Stimulated activated CD4-positive, alpha-beta T cell treated with anti-CD3 and anti-CD28 coated beads, Interleukin-15, amount 100 ng/mL, for 24 hours (primary cell): ENCODE measurements around the gene MTX3.

ENCODE experiments used
- DNase-seq: peaks from one replicate; pipeline ENCODE4 v3.0.0-alpha.2; 2020

MTX3 gene

GRCh38 chr5:79990598-79991507 lies at the start of gene MTX3:
MTX3 (minus strand) TSS chr5:79991262; CDS start chr5:79991238, 24 bp downstream.
- peak; percentile 95 for DNase-seq

GRCh38 chr5:80039650-80040049 lies 48.6 kb upstream of the MTX3 start:
- no peak for DNase-seq

GRCh38 chr5:80037366-80037765 lies 46.3 kb upstream of the MTX3 start:
- no peak for DNase-seq

GRCh38 chr5:80036615-80037014 lies 45.6 kb upstream of the MTX3 start:
- DNase-seq, result no peak

- DNase-seq, result no peak
These were observed 44.8 kb upstream of the MTX3 start for GRCh38 chr5:80035839-80036238.

- peak; percentile 15 for DNase-seq
These were observed 44.1 kb upstream of the MTX3 start, which contains the start of gene THBS4 for GRCh38 chr5:80034962-80035821. THBS4 (plus strand) TSS chr5:80035348; CDS start chr5:80035538, 190 bp downstream.

- no peak for DNase-seq
These were observed 43.5 kb upstream of the MTX3 start for GRCh38 chr5:80034559-80034958.

- DNase-seq, result peak; percentile 39
These were observed 42.5 kb upstream of the MTX3 start for GRCh38 chr5:80033513-80033912.

DNA sequence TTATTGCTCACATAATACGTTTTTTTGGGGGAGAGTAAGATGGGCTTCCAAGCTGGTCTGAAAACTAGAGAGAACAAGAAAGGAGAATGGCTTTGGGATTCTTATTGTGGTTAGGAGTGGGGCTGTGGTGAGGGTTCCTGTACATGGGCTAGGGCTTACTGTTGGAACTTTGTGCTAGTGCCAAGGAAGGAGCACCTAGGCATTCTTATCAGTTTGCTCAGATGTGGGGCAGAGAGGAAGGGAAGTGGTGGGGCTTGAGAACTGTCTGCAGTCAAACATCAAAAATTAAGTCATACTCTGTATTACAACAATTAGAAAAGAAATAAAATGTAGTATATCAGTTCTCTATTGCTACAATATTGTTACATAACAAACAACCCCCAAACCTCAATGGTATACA lies 40.0 kb upstream of the MTX3 start:
- no peak for DNase-seq

- no peak for DNase-seq
These were observed 35.8 kb upstream of the MTX3 start for GRCh38 chr5:80026841-80027240.

DNA sequence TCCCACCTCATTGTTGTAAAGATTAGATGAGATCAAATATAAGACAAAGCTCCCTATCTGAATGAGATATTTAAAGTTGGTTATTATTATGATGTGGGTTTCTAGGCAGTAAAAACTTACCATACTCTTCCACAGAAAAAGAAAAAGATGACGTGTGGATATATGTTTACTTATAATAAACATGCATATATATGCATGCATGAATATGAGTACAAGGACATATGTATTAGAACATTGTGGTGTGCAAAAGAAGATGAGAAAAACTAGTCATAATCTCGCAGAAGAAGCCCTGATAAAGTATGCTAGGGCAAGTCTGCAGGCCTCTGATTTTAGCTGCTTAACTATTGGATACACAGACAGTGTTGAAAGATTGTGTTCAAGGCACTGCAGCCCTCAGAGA lies 34.0 kb upstream of the MTX3 start:
- DNase-seq, result no peak

- DNase-seq, result no peak
These were observed 19.8 kb upstream of the MTX3 start for GRCh38 chr5:80010754-80011392.

- DNase-seq, result no peak
These were observed 18.1 kb upstream of the MTX3 start for GRCh38 chr5:80008995-80009765.

- DNase-seq, result no peak
These were observed 11.6 kb upstream of the MTX3 start for GRCh38 chr5:80002677-80003076.

GRCh38 chr5:79999722-80000121 lies 8.7 kb upstream of the MTX3 start:
- DNase-seq, result no peak

GRCh38 chr5:79992891-79993657 lies 2.0 kb upstream of the MTX3 start:
- DNase-seq, result no peak

DNA sequence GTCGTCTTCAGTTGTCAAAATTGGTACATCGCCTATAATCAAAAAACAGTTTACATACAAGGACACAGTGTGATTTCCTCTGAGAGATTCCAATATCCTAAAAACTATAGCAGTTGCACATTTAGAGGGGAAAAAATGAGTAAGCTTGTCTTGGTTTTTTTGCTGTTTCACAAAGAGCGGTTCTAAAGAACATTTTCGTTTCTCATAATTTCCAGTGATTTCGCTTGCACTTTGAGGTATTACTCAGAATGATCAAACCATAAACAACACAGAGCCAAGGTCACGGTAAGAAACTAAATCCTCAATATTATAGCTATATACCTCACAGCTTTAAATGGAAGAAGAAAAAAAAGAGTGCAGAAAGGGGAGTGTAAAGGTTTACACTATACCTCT lies 861 bp downstream of the MTX3 start:
- DNase-seq, result no peak

DNA sequence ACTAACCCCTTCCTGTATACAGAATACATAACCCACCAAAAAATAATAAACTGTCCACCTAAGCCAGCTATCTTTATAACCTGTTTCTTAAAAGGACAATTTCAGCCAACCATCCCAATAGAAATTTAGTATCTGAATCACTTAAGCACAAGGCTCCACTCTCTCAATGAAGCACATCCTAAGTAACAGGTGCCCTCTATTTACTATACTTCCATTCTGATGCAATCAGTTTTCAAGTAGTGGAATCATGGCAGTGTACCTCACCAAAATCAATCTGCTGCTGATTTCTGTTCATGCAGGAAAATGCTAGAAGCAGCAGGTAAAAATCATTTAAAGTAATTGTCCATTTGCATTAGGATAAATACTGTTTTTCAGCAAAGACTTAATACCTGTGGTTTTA lies 4.8 kb downstream of the MTX3 start:
- DNase-seq, result no peak

- DNase-seq, result no peak
These were observed 5.8 kb downstream of the MTX3 start for GRCh38 chr5:79985288-79985687.

- no peak for DNase-seq
These were observed 6.7 kb downstream of the MTX3 start for GRCh38 chr5:79984363-79984762.

DNA sequence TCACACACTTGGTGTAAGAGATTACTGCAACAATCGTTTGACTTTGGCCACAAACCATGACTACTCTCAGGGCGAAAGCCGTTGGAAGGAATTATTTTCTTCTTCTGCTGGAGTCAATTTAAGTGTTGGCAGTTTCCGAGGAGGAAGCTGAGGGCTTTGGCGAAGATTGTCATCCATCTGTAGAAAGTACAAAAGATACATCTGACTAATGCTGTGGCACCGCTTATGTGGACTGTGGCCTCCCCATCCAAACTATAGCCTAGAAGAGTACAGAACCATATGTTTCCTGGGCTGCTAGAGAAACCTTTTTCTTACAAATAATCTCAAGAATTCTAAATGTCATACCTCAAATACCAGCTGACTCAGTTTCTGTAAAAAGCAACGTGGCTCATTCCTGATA lies 7.4 kb downstream of the MTX3 start:
- DNase-seq, result no peak

- no peak for DNase-seq
These were observed 8.9 kb downstream of the MTX3 start for GRCh38 chr5:79982136-79982535.
